Neuronal stem cell (in vitro differentiated cells): ENCODE measurements around the gene KLF3.

ENCODE experiments used
- DNase-seq: peaks from one replicate; pipeline ENCODE4 v3.0.0-alpha.2; 2013; ENCODE audit warnings: low spot score
- H2AFZ ChIP-seq: one replicate; pipeline ENCODE4 v1.6.1; 2013; ENCODE audit warnings: mild to moderate bottlenecking, low read length, inconsistent platforms
- H2AK5ac ChIP-seq: 2 replicates; pipeline ENCODE4 v1.6.1; 2013; ENCODE audit warnings: low read depth, mild to moderate bottlenecking, inconsistent platforms, low read length, moderate library complexity, mixed read lengths
- H2BK120ac ChIP-seq: 2 replicates; pipeline ENCODE4 v1.6.1; 2013; ENCODE audit warnings: low read depth, mild to moderate bottlenecking, inconsistent platforms, low read length, moderate library complexity, mixed read lengths
- H2BK12ac ChIP-seq: one replicate; pipeline ENCODE4 v1.6.1; 2013; ENCODE audit warnings: low read length, inconsistent platforms
- H2BK15ac ChIP-seq: 2 replicates; pipeline ENCODE4 v1.6.1; 2013; ENCODE audit warnings: mild to moderate bottlenecking, low read length, inconsistent platforms, mixed read lengths
- H2BK5ac ChIP-seq: one replicate; pipeline ENCODE4 v1.6.1; 2013; ENCODE audit warnings: inconsistent platforms, mild to moderate bottlenecking, low read length, moderate library complexity
- H3K14ac ChIP-seq: one replicate; pipeline ENCODE4 v1.6.1; 2013; ENCODE audit warnings: low read length, inconsistent platforms
- H3K18ac ChIP-seq: 2 replicates; pipeline ENCODE4 v1.6.1; 2013; ENCODE audit warnings: low read length, inconsistent platforms
- H3K23ac ChIP-seq: 2 replicates; pipeline ENCODE4 v1.6.1; 2013; ENCODE audit warnings: low read depth, mild to moderate bottlenecking, mixed read lengths, low read length, inconsistent platforms; ENCODE audit not compliant: poor library complexity
- H3K27ac ChIP-seq: replicated peaks from 3 replicates; pipeline ENCODE4 v1.5.1; 2013; ENCODE audit warnings: low read length, inconsistent platforms
- H3K27me3 ChIP-seq, 3 experiments: 2 replicates each; pipeline ENCODE4 v1.6.1; 2013; ENCODE audit warnings: low read length in 3 of 3, mild to moderate bottlenecking in 2 of 3, inconsistent platforms in 1 of 3, low read depth in 1 of 3, mixed read lengths in 1 of 3, moderate library complexity in 1 of 3; ENCODE audit not compliant: control insufficient read depth in 3 of 3, insufficient read depth in 3 of 3
- H3K36me3 ChIP-seq, 2 donors: replicated peaks in 1 of 2; 2 replicates each; pipeline ENCODE4 v1.6.1; 2013; ENCODE audit warnings: low read length in 2 of 2; ENCODE audit not compliant: control insufficient read depth in 2 of 2, insufficient read depth in 2 of 2
- H3K4ac ChIP-seq: 2 replicates; pipeline ENCODE4 v1.6.1; 2013; ENCODE audit warnings: inconsistent platforms, mild to moderate bottlenecking, low read length, moderate library complexity
- H3K4me1 ChIP-seq, 2 donors: 1 replicate in 1 of 2; 2 replicates in 1 of 2; pipeline ENCODE4 v1.6.1; 2013; ENCODE audit warnings: low read length in 2 of 2, low read depth in 1 of 2; ENCODE audit not compliant: control insufficient read depth in 2 of 2, insufficient read depth in 1 of 2
- H3K4me2 ChIP-seq: one replicate; pipeline ENCODE4 v1.6.1; 2013; ENCODE audit warnings: mild to moderate bottlenecking, low read length, inconsistent platforms; ENCODE audit not compliant: insufficient read depth, poor library complexity, severe bottlenecking
- H3K4me3 ChIP-seq, 2 donors: 2 replicates each; pipeline ENCODE4 v1.5.1; 2013; ENCODE audit warnings: low read length in 2 of 2, mild to moderate bottlenecking in 2 of 2, inconsistent platforms in 1 of 2, moderate library complexity in 1 of 2
- H3K79me1 ChIP-seq: one replicate; pipeline ENCODE4 v1.6.1; 2013; ENCODE audit warnings: low read depth, mild to moderate bottlenecking, inconsistent platforms, low read length, moderate library complexity
- H3K9ac ChIP-seq: one replicate; pipeline ENCODE4 v1.6.1; 2013; ENCODE audit warnings: mild to moderate bottlenecking, low read depth, low read length, inconsistent platforms; ENCODE audit not compliant: poor library complexity
- H3K9me3 ChIP-seq, 2 donors: replicated peaks in 1 of 2; 2 replicates each; pipeline versions ENCODE3 to v1.6.1; 2013; ENCODE audit warnings: low read length in 2 of 2, mild to moderate bottlenecking in 2 of 2, inconsistent platforms in 1 of 2, low read depth in 1 of 2, mixed read lengths in 1 of 2, moderate library complexity in 1 of 2; ENCODE audit not compliant: control insufficient read depth in 2 of 2, insufficient read depth in 1 of 2
- H4K8ac ChIP-seq: one replicate; pipeline ENCODE4 v1.6.1; 2013; ENCODE audit warnings: low read depth, mild to moderate bottlenecking, inconsistent platforms, low read length, moderate library complexity
- H4K91ac ChIP-seq: one replicate; pipeline ENCODE4 v1.6.1; 2013; ENCODE audit warnings: low read length, low read depth, mild to moderate bottlenecking, inconsistent platforms; ENCODE audit not compliant: poor library complexity
- WGBS, 2 donors: extraction: QIAGEN DNeasy Blood & Tissue Kit; methylation state at CpG; one replicate each; pipeline ENCODE4 v1.1.7; 2013; ENCODE audit warnings: missing lambda C conversion rate in 2 of 2, mixed read lengths in 1 of 2; ENCODE audit not compliant: insufficient read length in 2 of 2, insufficient replicate concordance in 1 of 2; ENCODE audit errors: extremely low coverage in 2 of 2; 5-methylcytosine and 5-hydroxymethylcytosine counted together

The KLF3 gene

DNA sequence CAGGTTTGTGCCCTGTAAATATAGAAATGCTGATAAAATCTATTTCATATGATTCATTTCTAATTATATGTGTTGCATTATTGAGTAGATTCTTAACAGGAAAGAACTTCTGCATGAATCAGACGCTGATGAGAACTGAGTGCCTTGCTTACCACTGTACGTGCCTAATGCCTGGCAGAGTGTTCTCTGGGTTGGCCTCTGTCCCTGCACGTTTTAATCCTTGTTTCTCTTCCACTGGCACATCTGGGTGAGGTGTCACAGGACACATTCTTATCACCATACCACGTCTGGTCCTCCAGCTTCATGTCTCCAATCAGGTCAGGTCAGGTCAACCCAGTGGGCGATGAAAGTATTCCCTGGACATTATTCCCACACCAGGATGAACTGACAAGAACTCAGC, 53.6 kb downstream of the KLF3 start:
- H4K8ac ChIP-seq: no peak overlapping the region
- no peak overlapping the region for H2BK15ac ChIP-seq
- no peak overlapping the region for H2BK120ac ChIP-seq
- H2AK5ac ChIP-seq: no peak overlapping the region
- no peak overlapping the region for H2AFZ ChIP-seq
- no peak overlapping the region for H2BK12ac ChIP-seq
- no peak overlapping the region for H3K27ac ChIP-seq
- no peak overlapping the region for H3K14ac ChIP-seq
- H3K79me1 ChIP-seq: no peaks in the 10 kb centered on the region
- H3K9me3 ChIP-seq: no peaks in the 10 kb centered on the region
- no peak overlapping the region for H4K91ac ChIP-seq
- no peak overlapping the region for H3K4me3 ChIP-seq
- no CpG with 5 or more reads among the region's 5 CpGs for WGBS, 2 donors
- no peak for DNase-seq
- no peak overlapping the region for H3K9ac ChIP-seq
- H3K27me3 ChIP-seq: no peaks in the 10 kb centered on the region
- H3K23ac ChIP-seq: no peak overlapping the region
- no peak overlapping the region for H2BK5ac ChIP-seq
- no peak overlapping the region for H3K4me2 ChIP-seq
- no peaks in the 10 kb centered on the region for H3K4me1 ChIP-seq
- H3K36me3 ChIP-seq: no peaks in the 10 kb centered on the region
- H3K18ac ChIP-seq: no peak overlapping the region
- no peak overlapping the region for H3K4ac ChIP-seq

- H2BK120ac ChIP-seq: no peak overlapping the region
- H3K27ac ChIP-seq: no peak overlapping the region
- H2BK12ac ChIP-seq: no peak overlapping the region
- no peak overlapping the region for H4K8ac ChIP-seq
- no peak for DNase-seq
- H3K79me1 ChIP-seq: no peaks in the 10 kb centered on the region
- H3K36me3 ChIP-seq: no peaks in the 10 kb centered on the region
- H3K4me1 ChIP-seq: peaks cover 0 to 5% of the 10 kb centered on the region in 2 donors
- H3K23ac ChIP-seq: no peak overlapping the region
- no peak overlapping the region for H2BK15ac ChIP-seq
- no peak overlapping the region for H3K14ac ChIP-seq
- no peak overlapping the region for H3K18ac ChIP-seq
- no peaks in the 10 kb centered on the region for H3K9me3 ChIP-seq
- no peak overlapping the region for H3K4me3 ChIP-seq
- H3K4me2 ChIP-seq: no peak overlapping the region
- no peaks in the 10 kb centered on the region for H3K27me3 ChIP-seq
- H2AFZ ChIP-seq: no peak overlapping the region
- no peak overlapping the region for H3K4ac ChIP-seq
- no CpG with 5 or more reads among the region's 4 CpGs for WGBS, 2 donors
- no peak overlapping the region for H4K91ac ChIP-seq
- no peak overlapping the region for H2BK5ac ChIP-seq
- H2AK5ac ChIP-seq: no peak overlapping the region
- no peak overlapping the region for H3K9ac ChIP-seq
These were observed 59.1 kb downstream of the KLF3 start for GRCh38 chr4:38723114-38723513.

DNA sequence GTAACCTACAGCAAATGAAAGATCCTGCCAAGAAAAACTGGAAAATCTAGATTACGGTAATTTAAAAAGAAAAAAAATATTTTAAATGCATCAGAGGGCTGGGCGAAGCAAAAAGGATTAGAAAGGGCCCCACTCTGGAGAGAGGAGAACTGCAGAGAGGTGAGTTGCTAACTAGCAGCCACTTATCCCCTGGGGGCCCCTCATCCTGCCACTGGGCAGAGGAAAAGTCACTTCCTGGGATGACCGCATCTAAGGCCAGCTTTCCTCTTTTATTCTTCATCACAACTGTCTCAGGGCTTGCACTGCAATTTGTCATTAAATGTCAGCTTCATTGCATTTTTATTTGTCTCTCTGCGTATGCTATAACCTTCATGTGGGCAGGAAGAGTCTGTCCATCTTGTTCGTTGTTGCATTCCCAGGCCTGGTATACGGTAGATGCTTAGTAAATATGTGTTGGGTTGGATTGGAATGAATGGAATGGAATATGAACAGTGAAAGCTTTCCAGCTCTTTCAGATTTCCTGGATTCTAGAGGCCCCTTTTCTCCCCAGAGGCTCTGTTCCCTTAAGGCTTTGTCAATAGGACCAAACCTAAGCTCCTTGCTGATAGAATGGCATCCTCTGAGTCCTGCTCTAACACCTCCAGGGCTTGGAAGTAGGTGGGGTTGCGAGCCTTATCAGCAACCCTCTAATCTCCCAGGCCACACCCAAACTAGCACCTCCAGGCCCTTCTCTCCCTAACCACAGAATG, 59.9 kb downstream of the KLF3 start:
- Histone ChIP-seq H3K4ac (no peak overlapping the region), H3K4me1 (peaks cover 0 to 5% of the 10 kb centered on the region in 2 donors), H3K36me3 (no peaks in the 10 kb centered on the region), H3K23ac (no peak overlapping the region), H3K27ac (no peak overlapping the region), H3K14ac (no peak overlapping the region), H2BK5ac (no peak overlapping the region), H3K18ac (no peak overlapping the region), H2AK5ac (no peak overlapping the region), H3K9me3 (no peaks in the 10 kb centered on the region), H3K27me3 (no peaks in the 10 kb centered on the region), H3K4me2 (no peak overlapping the region), H3K79me1 (no peaks in the 10 kb centered on the region), H3K4me3 (no peak overlapping the region), H2BK12ac (no peak overlapping the region), H2BK15ac (no peak overlapping the region), H4K8ac (no peak overlapping the region), H4K91ac (no peak overlapping the region), H2AFZ (peak overlapping the region; percentile 53), H3K9ac (no peak overlapping the region), H2BK120ac (no peak overlapping the region)
- WGBS, 2 donors: no CpG with 5 or more reads among the region's 7 CpGs
- DNase-seq: no peak

DNA sequence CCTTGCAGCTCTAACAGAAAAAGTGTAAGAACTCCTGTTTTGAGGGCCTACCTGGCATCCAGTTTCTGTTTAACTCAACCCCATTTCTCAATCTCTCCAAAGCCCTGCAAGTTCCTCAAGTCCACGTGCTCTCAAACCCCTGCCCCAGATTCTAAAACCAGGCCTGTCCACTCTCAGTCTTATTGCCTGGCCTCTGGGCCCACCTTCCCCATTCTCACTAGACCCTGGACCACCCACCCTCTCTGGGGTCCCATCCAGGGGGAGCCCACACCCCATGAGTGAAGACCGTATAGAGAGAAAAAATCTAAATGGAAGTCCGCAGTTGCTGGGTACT, 60.4 kb downstream of the KLF3 start:
- H3K27me3 ChIP-seq: no peaks in the 10 kb centered on the region
- no peak overlapping the region for H2BK120ac ChIP-seq
- no peak overlapping the region for H3K4ac ChIP-seq
- H4K8ac ChIP-seq: no peak overlapping the region
- no peak overlapping the region for H3K4me2 ChIP-seq
- no peak overlapping the region for H2BK15ac ChIP-seq
- no peak overlapping the region for H3K9ac ChIP-seq
- H4K91ac ChIP-seq: no peak overlapping the region
- no peak overlapping the region for H3K14ac ChIP-seq
- peaks cover 0 to 5% of the 10 kb centered on the region in 2 donors for H3K4me1 ChIP-seq
- no peak overlapping the region for H3K27ac ChIP-seq
- H3K23ac ChIP-seq: no peak overlapping the region
- no peak overlapping the region for H2BK12ac ChIP-seq
- no peaks in the 10 kb centered on the region for H3K36me3 ChIP-seq
- peak overlapping the region; percentile 53 for H2AFZ ChIP-seq
- DNase-seq: no peak
- H2AK5ac ChIP-seq: no peak overlapping the region
- no peak overlapping the region for H3K18ac ChIP-seq
- H3K79me1 ChIP-seq: no peaks in the 10 kb centered on the region
- no peaks in the 10 kb centered on the region for H3K9me3 ChIP-seq
- H2BK5ac ChIP-seq: no peak overlapping the region
- WGBS, 2 donors: no CpG with 5 or more reads among the region's 3 CpGs
- no peak overlapping the region for H3K4me3 ChIP-seq
